HepG2 (cell line): Measurements from ENCODE around the gene PDGFA. TPM values are rescaled to one million over a fixed set of nuclear protein-coding genes. Genes with fewer than 3 reads are reported as not detected.

Source experiments
- AKAP8 ChIP-seq: sonication (generic); formaldehyde crosslinking; IDR thresholded peaks from 2 replicates; pipeline ENCODE4 v1.5.1; 2020; ENCODE audit warnings: mild to moderate bottlenecking, missing genetic modification reagents
- ELF3 ChIP-seq: IDR thresholded peaks from 2 replicates; pipeline ENCODE4 v1.6.1; 2016; ENCODE audit warnings: missing genetic modification reagents, missing compliant biosample characterization
- FOSL2 ChIP-seq: sonication (generic); formaldehyde crosslinking; IDR thresholded peaks from 2 replicates; pipeline ENCODE4 v1.4.0; 2020; ENCODE audit warnings: missing genetic modification reagents
- HDAC2 ChIP-seq: sonication (generic); formaldehyde crosslinking; IDR thresholded peaks from 2 replicates; pipeline ENCODE4 v1.4.0; 2020; ENCODE audit warnings: missing genetic modification reagents
- NCOA2 ChIP-seq: sonication (generic); formaldehyde crosslinking; IDR thresholded peaks from 2 replicates; pipeline ENCODE4 v1.8.0; 2022; ENCODE audit warnings: inconsistent platforms
- TOPORS ChIP-seq: sonication (generic); formaldehyde crosslinking; IDR thresholded peaks from 2 replicates; pipeline ENCODE4 v1.8.0; 2023; ENCODE audit warnings: mild to moderate bottlenecking, missing genetic modification reagents
- ZNF12 ChIP-seq: sonication (generic); formaldehyde crosslinking; IDR thresholded peaks from 2 replicates; pipeline ENCODE4 v1.5.0; 2020; ENCODE audit warnings: missing genetic modification reagents
- ZNF746 ChIP-seq: sonication (generic); formaldehyde crosslinking; IDR thresholded peaks from 2 replicates; pipeline ENCODE4 v1.8.0; 2022; ENCODE audit warnings: mild to moderate bottlenecking, missing genetic modification reagents
- polyA plus RNA-seq, 8 experiments: library from polyadenylated mRNA; depleted of rRNA in 3 of 8; stranded (reverse) in 7 of 8; unstranded in 1 of 8; fragments of >200 nt; fragmentation: Illumina TruSeq in 4 of 8; extraction: Trizol in 4 of 8; gene quantifications; 2 replicates each; pipeline versions ENCODE4 v1.2.1 to v1.2.3, GENCODE V29; 2011 to 2016; ENCODE audit warnings: low read depth in 4 of 8, missing spikeins in 1 of 8, mixed read lengths in 1 of 8; ENCODE audit not compliant: insufficient read depth in 1 of 8
- total RNA-seq, 5 experiments: library from RNA; depleted of rRNA; stranded (reverse); fragments of >200 nt; fragmentation: Illumina TruSeq; extraction: Trizol; gene quantifications; 2 replicates each; pipeline ENCODE4 v1.2.3, GENCODE V29; 2016; ENCODE audit warnings: low read depth in 1 of 5
- TF ChIP-seq, protein P1 (sequence below): sonication (generic); formaldehyde crosslinking; IDR thresholded peaks from 2 replicates; pipeline ENCODE4 v1.8.0; 2022; ENCODE audit warnings: mild to moderate bottlenecking, missing genetic modification reagents
- TF ChIP-seq, protein P2 (sequence below): sonication (generic); formaldehyde crosslinking; IDR thresholded peaks from 2 replicates; pipeline ENCODE4 v1.4.0; 2020; ENCODE audit warnings: missing genetic modification reagents
- TF ChIP-seq, protein P3 (sequence below): IDR thresholded peaks from 2 replicates; pipeline ENCODE4 v1.4.0; 2020; ENCODE audit warnings: mild to moderate bottlenecking, missing genetic modification reagents

The PDGFA gene
- total and polyA plus RNA-seq, 2 of the 13 experiments (the other 11 are each of a cell fraction or from before 2014, with no cell fraction given): 1.5 to 3.4 TPM

GRCh38 chr7:539731-540411 is 20.2 kb upstream of the PDGFA start (continued):
- 0 out of 2 replicates have a peak, but pooled peaks have one; percentile 11 for TF ChIP-seq NCOA2 (CRISPR knock-in tag)
- no peak for TF ChIP-seq ZNF12 (CRISPR knock-in tag)
- peak; percentile 40 for TF ChIP-seq FOSL2 (CRISPR knock-in tag)
- TF ChIP-seq TOPORS (CRISPR knock-in tag): no peak
- TF ChIP-seq, protein P1, sequence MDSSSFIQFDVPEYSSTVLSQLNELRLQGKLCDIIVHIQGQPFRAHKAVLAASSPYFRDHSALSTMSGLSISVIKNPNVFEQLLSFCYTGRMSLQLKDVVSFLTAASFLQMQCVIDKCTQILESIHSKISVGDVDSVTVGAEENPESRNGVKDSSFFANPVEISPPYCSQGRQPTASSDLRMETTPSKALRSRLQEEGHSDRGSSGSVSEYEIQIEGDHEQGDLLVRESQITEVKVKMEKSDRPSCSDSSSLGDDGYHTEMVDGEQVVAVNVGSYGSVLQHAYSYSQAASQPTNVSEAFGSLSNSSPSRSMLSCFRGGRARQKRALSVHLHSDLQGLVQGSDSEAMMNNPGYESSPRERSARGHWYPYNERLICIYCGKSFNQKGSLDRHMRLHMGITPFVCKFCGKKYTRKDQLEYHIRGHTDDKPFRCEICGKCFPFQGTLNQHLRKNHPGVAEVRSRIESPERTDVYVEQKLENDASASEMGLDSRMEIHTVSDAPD (CRISPR knock-in tag): 0 out of 2 replicates have a peak, but pooled peaks have one; percentile 48
- TF ChIP-seq, protein P2, sequence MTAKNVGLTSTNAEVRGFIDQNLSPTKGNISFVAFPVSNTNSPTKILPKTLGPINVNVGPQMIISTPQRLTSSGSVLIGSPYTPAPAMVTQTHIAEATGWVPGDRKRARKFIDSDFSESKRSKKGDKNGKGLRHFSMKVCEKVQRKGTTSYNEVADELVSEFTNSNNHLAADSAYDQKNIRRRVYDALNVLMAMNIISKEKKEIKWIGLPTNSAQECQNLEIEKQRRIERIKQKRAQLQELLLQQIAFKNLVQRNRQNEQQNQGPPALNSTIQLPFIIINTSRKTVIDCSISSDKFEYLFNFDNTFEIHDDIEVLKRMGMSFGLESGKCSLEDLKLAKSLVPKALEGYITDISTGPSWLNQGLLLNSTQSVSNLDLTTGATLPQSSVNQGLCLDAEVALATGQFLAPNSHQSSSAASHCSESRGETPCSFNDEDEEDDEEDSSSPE (CRISPR knock-in tag): 0 out of 2 replicates have a peak, but pooled peaks have one; percentile 18
- 0 out of 2 replicates have a peak, but pooled peaks have one; percentile 15 for TF ChIP-seq ELF3 (CRISPR knock-in tag)
- TF ChIP-seq, protein P3, sequence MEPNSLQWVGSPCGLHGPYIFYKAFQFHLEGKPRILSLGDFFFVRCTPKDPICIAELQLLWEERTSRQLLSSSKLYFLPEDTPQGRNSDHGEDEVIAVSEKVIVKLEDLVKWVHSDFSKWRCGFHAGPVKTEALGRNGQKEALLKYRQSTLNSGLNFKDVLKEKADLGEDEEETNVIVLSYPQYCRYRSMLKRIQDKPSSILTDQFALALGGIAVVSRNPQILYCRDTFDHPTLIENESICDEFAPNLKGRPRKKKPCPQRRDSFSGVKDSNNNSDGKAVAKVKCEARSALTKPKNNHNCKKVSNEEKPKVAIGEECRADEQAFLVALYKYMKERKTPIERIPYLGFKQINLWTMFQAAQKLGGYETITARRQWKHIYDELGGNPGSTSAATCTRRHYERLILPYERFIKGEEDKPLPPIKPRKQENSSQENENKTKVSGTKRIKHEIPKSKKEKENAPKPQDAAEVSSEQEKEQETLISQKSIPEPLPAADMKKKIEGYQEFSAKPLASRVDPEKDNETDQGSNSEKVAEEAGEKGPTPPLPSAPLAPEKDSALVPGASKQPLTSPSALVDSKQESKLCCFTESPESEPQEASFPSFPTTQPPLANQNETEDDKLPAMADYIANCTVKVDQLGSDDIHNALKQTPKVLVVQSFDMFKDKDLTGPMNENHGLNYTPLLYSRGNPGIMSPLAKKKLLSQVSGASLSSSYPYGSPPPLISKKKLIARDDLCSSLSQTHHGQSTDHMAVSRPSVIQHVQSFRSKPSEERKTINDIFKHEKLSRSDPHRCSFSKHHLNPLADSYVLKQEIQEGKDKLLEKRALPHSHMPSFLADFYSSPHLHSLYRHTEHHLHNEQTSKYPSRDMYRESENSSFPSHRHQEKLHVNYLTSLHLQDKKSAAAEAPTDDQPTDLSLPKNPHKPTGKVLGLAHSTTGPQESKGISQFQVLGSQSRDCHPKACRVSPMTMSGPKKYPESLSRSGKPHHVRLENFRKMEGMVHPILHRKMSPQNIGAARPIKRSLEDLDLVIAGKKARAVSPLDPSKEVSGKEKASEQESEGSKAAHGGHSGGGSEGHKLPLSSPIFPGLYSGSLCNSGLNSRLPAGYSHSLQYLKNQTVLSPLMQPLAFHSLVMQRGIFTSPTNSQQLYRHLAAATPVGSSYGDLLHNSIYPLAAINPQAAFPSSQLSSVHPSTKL (CRISPR knock-in tag): 0 out of 2 replicates have a peak, but pooled peaks have one; percentile 8
- peak; percentile 36 for TF ChIP-seq HDAC2
- peak; percentile 65; the same call in 1 of the 2 replicates for TF ChIP-seq ZNF746 (CRISPR knock-in tag)
- no peak for TF ChIP-seq AKAP8 (CRISPR knock-in tag)
- TF ChIP-seq, all 625 proteins: peak for 51
